GM12864 (cell line): Measurements from ENCODE around the gene TXLNA.
A peak's percentile ranks its signal among the peaks of the same experiment; 100 is the strongest.

ENCODE experiments used
- DNase-seq: peaks from one replicate; pipeline ENCODE4 v3.0.0-alpha.2; 2011; ENCODE audit warnings: low read depth
- H3K4me3 ChIP-seq: 2 replicates; pipeline ENCODE4 v1.5.1; 2011; ENCODE audit warnings: mild to moderate bottlenecking, low read depth, low read length, control low read depth
- CTCF ChIP-seq: IDR thresholded peaks from 2 replicates; pipeline ENCODE4 v1.5.1; 2011; ENCODE audit warnings: low read depth, mild to moderate bottlenecking, moderate library complexity, low read length, control low read depth, inconsistent platforms; ENCODE audit errors: missing control alignments

TXLNA gene

GRCh38 chr1:32215629-32216480 is 36.4 kb downstream of the TXLNA start:
- TF ChIP-seq CTCF: peak; percentile 92
- no peak overlapping the region for H3K4me3 ChIP-seq

GRCh38 chr1:32216566-32216965 is 37.1 kb downstream of the TXLNA start:
- no peak overlapping the region for H3K4me3 ChIP-seq
- no peak for TF ChIP-seq CTCF
- no peak for DNase-seq

More at GRCh38 chr1:32215629-32216480, 36.4 kb downstream of the TXLNA start:
- no peak for DNase-seq

- DNase-seq: no peak
- no peak for TF ChIP-seq CTCF
Measured at GRCh38 chr1:32219022-32219421, 39.5 kb downstream of the TXLNA start.

GRCh38 chr1:32220746-32221580 is 41.5 kb downstream of the TXLNA start:
- no peak for TF ChIP-seq CTCF
- no peak for DNase-seq
- peak overlapping the region; percentile 56 for H3K4me3 ChIP-seq

More at GRCh38 chr1:32219022-32219421, 39.5 kb downstream of the TXLNA start:
- no peak overlapping the region for H3K4me3 ChIP-seq

- no peak for TF ChIP-seq CTCF
- peak overlapping the region; percentile 56 for H3K4me3 ChIP-seq
Measured at GRCh38 chr1:32221581-32221979, 42.1 kb downstream of the TXLNA start.

GRCh38 chr1:32221980-32222755 is 42.7 kb downstream of the TXLNA start, which contains the start of the genes EIF3I and TMEM234:
TSS of gene EIF3I (plus strand) at chr1:32222407. CDS start at chr1:32222442, 35 bp downstream.
TSS of gene TMEM234 (minus strand) at chr1:32222353. CDS start at chr1:32222322, 31 bp downstream.
- DNase-seq: peak; percentile 70
- TF ChIP-seq CTCF: no peak
- peak within 1 kb of the TSS; percentile 56 for H3K4me3 ChIP-seq

More at GRCh38 chr1:32221581-32221979, 42.1 kb downstream of the TXLNA start:
- no peak for DNase-seq
